Upper lobe of left lung (tissue), 4 donors: ENCODE results near the gene NMBR.

Experiments
- EP300 ChIP-seq, 4 donors: sonication (generic); formaldehyde crosslinking; IDR thresholded peaks; one replicate each; pipeline ENCODE4 v1.5.1; 2017; ENCODE audit warnings: antibody characterized with exemption in 4 of 4, control low read depth in 2 of 4
- POLR2A ChIP-seq, 4 donors: fragments of 450-650 bp; IDR thresholded peaks; one replicate each; pipeline ENCODE4 v1.5.1; 2016 to 2017; ENCODE audit warnings: antibody characterized with exemption in 4 of 4, mild to moderate bottlenecking in 2 of 4
- POLR2AphosphoS5 ChIP-seq, 2 donors: sonication (generic); formaldehyde crosslinking; IDR thresholded peaks; one replicate each; pipeline ENCODE4 v1.5.1; 2017; ENCODE audit warnings: antibody characterized with exemption in 2 of 2
- TF ChIP-seq, protein P1 (sequence below), 6 experiments: fragments of 450-650 bp in 4 of 6; fragments of 200-600 bp in 2 of 6; sonication (generic) in 2 of 6; IDR thresholded peaks; one replicate each; pipeline ENCODE4 v1.5.1; 2016 to 2019; ENCODE audit warnings: antibody characterized with exemption in 6 of 6

DNA sequence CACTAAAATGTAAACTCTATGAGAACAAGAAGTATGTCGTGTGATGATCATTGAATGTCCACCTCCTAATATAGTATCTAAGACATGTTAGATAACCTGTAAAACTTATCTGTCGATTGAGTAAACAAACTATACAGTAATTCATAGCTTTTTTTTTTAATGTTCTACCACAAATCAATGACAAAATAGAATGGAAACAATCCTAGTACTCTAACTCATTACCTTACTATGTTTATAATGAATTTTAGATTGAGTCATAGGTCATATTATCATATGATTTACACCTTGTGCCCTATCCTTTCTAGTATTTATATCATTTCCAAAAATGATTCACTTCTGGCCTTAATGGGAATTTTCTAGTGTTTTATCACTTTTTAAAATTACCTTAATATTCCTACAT is 6.3 kb upstream of the NMBR start:
- TF ChIP-seq, protein P1, sequence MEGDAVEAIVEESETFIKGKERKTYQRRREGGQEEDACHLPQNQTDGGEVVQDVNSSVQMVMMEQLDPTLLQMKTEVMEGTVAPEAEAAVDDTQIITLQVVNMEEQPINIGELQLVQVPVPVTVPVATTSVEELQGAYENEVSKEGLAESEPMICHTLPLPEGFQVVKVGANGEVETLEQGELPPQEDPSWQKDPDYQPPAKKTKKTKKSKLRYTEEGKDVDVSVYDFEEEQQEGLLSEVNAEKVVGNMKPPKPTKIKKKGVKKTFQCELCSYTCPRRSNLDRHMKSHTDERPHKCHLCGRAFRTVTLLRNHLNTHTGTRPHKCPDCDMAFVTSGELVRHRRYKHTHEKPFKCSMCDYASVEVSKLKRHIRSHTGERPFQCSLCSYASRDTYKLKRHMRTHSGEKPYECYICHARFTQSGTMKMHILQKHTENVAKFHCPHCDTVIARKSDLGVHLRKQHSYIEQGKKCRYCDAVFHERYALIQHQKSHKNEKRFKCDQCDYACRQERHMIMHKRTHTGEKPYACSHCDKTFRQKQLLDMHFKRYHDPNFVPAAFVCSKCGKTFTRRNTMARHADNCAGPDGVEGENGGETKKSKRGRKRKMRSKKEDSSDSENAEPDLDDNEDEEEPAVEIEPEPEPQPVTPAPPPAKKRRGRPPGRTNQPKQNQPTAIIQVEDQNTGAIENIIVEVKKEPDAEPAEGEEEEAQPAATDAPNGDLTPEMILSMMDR (IDR thresholded peaks at IDR 0.05): no peak
- TF ChIP-seq POLR2A (IDR thresholded peaks at IDR 0.05) (no peak), EP300 (IDR thresholded peaks at IDR 0.05) (no peak), POLR2AphosphoS5 (IDR thresholded peaks at IDR 0.05) (no peak)
